Uterine smooth muscle cell (primary cell): ENCODE data around the gene CCND1. TPM values are rescaled to one million over a fixed set of nuclear protein-coding genes. Genes with fewer than 3 reads are reported as not detected.

ENCODE experiments used
- total RNA-seq: library from RNA; depleted of rRNA; stranded (reverse); fragments of >200 nt; gene quantifications from 2 replicates; pipeline ENCODE4 v1.2.3, GENCODE V29; 2014

The CCND1 gene
- 524 and 1,083 TPM in 2 replicates for total RNA-seq

DNA sequence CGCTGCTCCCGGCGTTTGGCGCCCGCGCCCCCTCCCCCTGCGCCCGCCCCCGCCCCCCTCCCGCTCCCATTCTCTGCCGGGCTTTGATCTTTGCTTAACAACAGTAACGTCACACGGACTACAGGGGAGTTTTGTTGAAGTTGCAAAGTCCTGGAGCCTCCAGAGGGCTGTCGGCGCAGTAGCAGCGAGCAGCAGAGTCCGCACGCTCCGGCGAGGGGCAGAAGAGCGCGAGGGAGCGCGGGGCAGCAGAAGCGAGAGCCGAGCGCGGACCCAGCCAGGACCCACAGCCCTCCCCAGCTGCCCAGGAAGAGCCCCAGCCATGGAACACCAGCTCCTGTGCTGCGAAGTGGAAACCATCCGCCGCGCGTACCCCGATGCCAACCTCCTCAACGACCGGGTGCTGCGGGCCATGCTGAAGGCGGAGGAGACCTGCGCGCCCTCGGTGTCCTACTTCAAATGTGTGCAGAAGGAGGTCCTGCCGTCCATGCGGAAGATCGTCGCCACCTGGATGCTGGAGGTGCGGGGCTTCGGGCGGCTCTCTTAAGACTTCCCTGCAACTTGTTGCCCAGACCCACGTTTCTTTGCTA is at the start of gene CCND1:
Gene CCND1, plus strand, starts transcription at position 162 of the 587 bp plus-strand sequence. Its CDS starts 158 bp downstream, at position 320.

DNA sequence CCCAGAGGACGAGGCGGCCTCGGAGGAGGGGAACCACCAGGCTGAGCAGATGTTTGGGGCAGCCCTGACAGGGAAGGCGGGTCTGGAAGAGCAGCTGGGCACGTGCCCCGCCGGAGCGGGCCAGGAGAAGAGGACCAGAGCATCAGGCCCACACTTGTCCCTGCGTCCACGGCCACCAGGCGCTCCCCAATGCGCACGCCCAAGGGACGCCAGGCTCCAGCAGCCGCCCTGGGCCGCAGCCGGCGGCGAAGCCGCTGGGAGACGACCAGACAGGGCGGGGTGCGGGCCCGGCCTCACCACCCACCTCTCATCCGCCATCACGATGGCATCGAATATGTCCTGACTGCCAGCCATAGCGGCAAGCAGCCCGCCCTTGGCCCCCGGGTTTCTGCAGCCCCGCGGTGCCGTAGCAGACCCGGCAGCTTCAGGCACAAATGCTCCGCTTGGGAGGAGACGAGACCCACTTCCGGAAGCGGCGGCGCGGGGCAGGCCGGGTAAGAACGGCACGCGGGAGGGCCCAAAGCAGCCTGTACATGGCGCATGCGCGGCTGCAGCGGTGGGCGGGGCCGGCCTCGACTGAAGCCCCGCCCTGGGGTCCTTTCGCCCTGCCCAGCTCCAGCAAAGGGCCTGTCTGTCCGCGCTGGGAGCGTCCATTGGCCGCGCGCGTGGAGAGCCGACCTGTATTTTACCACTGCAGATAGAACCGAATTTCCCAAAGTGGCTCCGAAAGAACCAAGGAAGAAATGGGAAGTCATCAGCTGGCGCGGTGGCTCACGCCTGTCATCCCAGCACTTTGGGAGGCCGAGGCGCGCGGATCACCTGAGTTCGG is 34.1 kb downstream of the CCND1 start, which contains the start of gene LTO1:
Gene LTO1, minus strand, starts transcription at position 468 of the 829 bp plus-strand sequence. Its CDS starts 114 bp downstream, at position 354.

Other genes with a start within 250 kb of the CCND1 start
- not detected in 2 replicates for gene LINC01488, start 159.5 kb upstream of the CCND1 start, total RNA-seq
- gene LTO1, start 34.2 kb downstream of the CCND1 start, total RNA-seq, result 25.6 and 26.4 TPM in 2 replicates
- not detected in 2 replicates for gene FGF19, start 62.9 kb downstream of the CCND1 start, total RNA-seq
- gene FGF4, start 134.2 kb downstream of the CCND1 start, total RNA-seq, result not detected in 2 replicates
- not detected in 2 replicates for gene FGF3, start 178.3 kb downstream of the CCND1 start, total RNA-seq